ENCODE results near the gene FBRSL1. TPM values are rescaled to one million over a fixed set of nuclear protein-coding genes. Genes with fewer than 3 reads are reported as not detected.
"Not testable (repeated sequence)": the region's sequence is repeated elsewhere in the genome, so short reads cannot be mapped to it uniquely, and the experiment has no call there.

The FBRSL1 gene
- total RNA-seq, 1 donor from 2014 or later: 199 TPM

DNA sequence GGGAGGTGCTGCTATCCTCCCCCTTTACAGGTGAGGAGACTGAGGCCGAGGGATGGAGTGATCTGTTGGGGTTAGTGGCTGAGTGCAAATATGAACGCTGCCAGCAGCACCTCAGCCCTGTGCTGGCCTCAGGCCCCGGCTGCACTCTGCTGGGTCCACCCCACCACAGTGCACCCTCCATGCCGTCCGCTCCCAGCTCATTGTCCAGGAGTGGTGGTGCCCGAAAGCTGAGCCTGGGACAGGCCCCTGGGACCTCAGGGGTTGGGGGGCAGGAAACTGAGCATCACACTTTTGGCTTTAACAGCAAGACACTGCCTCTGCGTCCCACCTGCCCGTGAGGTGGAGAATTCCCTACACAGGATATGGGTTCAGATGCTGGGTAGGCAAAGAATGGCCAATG is 31.5 kb upstream of the FBRSL1 start:
- no peak overlapping the region for H3K27ac Mint-ChIP-seq
- H3K9me3 Mint-ChIP-seq (ENCODE audit: low read depth): no peaks in the 10 kb centered on the region

DNA sequence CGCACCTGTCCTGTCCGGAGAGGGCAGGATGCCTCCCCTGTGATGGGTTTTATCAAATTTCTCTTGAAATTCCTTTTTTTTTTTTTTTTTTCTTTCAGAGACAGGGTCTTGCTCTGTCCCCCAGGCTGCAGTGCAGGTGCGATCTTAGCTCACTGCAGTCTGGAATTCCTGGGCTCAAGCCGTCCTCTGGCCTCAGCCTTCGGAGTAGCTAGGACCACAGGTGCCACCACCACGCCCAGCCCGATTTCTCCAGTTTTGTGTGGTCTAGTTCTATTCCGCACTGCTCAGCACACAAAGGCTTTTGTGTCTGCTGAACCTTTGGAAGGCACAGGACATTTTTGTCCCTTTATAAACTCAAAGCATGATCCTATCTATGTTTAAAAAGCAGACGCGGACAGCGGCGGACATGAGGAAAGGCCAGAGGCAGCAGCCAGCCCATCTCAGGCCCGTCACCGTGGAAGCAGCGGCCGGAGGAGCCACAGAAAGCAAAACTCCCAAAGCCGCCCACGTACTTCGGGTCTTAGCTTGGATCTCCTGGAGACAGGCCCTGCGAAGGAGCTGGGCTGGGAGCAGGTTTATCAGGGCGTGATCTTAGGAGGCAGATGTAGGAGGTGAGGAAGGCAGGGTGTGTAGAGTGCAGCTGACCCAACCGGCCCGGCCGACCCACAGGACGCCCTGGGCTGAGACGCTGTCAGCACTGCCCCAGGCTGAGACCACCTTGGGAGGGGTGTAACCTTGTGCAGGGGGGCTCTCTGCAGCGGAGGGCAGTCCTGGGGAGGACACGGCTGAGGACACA is 30.9 kb upstream of the FBRSL1 start:
- Mint-ChIP-seq H3K9me3 (ENCODE audit: low read depth) (no peaks in the 10 kb centered on the region), H3K36me3 (ENCODE audit: insufficient read depth) (no peaks in the 10 kb centered on the region), H3K27me3 (peaks cover 35% of the 10 kb centered on the region), H3K4me3 (ENCODE audit: low read depth) (no peak overlapping the region), H3K4me1 (ENCODE audit: low read depth) (peaks cover 2% of the 10 kb centered on the region), H3K27ac (no peak overlapping the region)
- DNase-seq (ENCODE audit: low spot score, unreplicated experiment): no peak
- TF ChIP-seq, protein P1, sequence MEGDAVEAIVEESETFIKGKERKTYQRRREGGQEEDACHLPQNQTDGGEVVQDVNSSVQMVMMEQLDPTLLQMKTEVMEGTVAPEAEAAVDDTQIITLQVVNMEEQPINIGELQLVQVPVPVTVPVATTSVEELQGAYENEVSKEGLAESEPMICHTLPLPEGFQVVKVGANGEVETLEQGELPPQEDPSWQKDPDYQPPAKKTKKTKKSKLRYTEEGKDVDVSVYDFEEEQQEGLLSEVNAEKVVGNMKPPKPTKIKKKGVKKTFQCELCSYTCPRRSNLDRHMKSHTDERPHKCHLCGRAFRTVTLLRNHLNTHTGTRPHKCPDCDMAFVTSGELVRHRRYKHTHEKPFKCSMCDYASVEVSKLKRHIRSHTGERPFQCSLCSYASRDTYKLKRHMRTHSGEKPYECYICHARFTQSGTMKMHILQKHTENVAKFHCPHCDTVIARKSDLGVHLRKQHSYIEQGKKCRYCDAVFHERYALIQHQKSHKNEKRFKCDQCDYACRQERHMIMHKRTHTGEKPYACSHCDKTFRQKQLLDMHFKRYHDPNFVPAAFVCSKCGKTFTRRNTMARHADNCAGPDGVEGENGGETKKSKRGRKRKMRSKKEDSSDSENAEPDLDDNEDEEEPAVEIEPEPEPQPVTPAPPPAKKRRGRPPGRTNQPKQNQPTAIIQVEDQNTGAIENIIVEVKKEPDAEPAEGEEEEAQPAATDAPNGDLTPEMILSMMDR (IDR thresholded peaks at IDR 0.05; ENCODE audit: unreplicated experiment): no peak

More for the DNA sequence above, 31.5 kb upstream of the FBRSL1 start:
- Mint-ChIP-seq H3K4me1 (ENCODE audit: low read depth) (peaks cover 2% of the 10 kb centered on the region), H3K27me3 (peaks cover 35% of the 10 kb centered on the region), H3K4me3 (ENCODE audit: low read depth) (no peak overlapping the region), H3K36me3 (ENCODE audit: insufficient read depth) (no peaks in the 10 kb centered on the region)
- no peak for DNase-seq (ENCODE audit: low spot score, unreplicated experiment)
- TF ChIP-seq, protein P1 (IDR thresholded peaks at IDR 0.05; ENCODE audit: unreplicated experiment): no peak

DNA sequence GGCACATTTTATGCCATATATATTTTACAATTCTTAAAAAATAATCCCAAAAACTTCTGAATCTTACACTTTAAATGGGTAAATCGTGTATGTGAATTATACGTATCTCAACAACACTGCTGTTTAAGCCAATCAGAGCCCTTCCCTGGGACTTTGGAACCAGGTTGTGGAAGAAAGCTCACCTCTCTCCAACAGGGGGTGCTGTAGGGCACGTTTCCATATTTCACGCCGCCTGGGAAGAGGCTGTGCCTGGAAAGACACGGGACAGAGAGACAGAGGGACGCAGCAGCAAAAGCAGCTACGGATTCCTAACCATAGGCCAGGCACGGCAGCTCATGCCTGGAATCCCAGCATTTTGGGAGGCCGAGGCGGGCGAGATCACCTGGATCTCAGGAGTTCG is 29.4 kb upstream of the FBRSL1 start:
- TF ChIP-seq, protein P1 (IDR thresholded peaks at IDR 0.05; ENCODE audit: unreplicated experiment): peak; percentile 45
- Mint-ChIP-seq H3K27ac (no peak overlapping the region), H3K36me3 (ENCODE audit: insufficient read depth) (no peaks in the 10 kb centered on the region), H3K27me3 (peaks cover 32% of the 10 kb centered on the region), H3K9me3 (ENCODE audit: low read depth) (no peaks in the 10 kb centered on the region), H3K4me3 (ENCODE audit: low read depth) (no peak overlapping the region), H3K4me1 (ENCODE audit: low read depth) (peaks cover 4% of the 10 kb centered on the region)
- DNase-seq (ENCODE audit: low spot score, unreplicated experiment): no peak

DNA sequence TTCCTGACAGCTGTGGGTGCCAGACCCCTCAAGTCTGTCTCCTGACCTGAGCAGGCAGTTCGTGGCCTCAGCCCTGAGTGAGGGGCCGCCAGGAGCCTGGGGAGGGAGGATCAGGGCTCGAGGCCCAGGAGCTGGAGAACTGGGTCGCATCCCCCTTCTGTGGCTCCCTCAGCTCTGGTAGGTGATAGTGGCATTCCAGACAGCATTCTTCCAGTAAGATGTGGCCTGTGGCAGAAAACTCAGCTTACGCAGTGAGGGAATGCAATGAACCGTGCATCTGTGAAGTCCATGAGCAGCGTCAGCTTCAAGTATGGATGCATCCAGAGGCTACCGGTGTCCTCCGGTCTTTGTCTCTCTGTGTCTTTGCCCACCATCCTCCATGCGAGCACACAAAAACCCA is 28.4 kb upstream of the FBRSL1 start:
- H3K27me3 Mint-ChIP-seq: peaks cover 26% of the 10 kb centered on the region

GRCh38 chr12:132462788-132463187 is 27.2 kb upstream of the FBRSL1 start:
- Mint-ChIP-seq H3K4me3 (ENCODE audit: low read depth) (no peak overlapping the region), H3K36me3 (ENCODE audit: insufficient read depth) (no peaks in the 10 kb centered on the region), H3K27ac (no peak overlapping the region), H3K27me3 (peaks cover 22% of the 10 kb centered on the region), H3K9me3 (ENCODE audit: low read depth) (no peaks in the 10 kb centered on the region), H3K4me1 (ENCODE audit: low read depth) (peaks cover 7% of the 10 kb centered on the region)
- TF ChIP-seq, protein P1 (IDR thresholded peaks at IDR 0.05; ENCODE audit: unreplicated experiment): no peak
- DNase-seq (ENCODE audit: low spot score, unreplicated experiment): no peak

More for the DNA sequence above, 28.4 kb upstream of the FBRSL1 start:
- H3K27ac Mint-ChIP-seq: no peak overlapping the region
- no peaks in the 10 kb centered on the region for H3K36me3 Mint-ChIP-seq (ENCODE audit: insufficient read depth)
- DNase-seq (ENCODE audit: low spot score, unreplicated experiment): no peak
- no peaks in the 10 kb centered on the region for H3K9me3 Mint-ChIP-seq (ENCODE audit: low read depth)
- H3K4me1 Mint-ChIP-seq (ENCODE audit: low read depth): peaks cover 7% of the 10 kb centered on the region
- TF ChIP-seq, protein P1 (IDR thresholded peaks at IDR 0.05; ENCODE audit: unreplicated experiment): no peak
- H3K4me3 Mint-ChIP-seq (ENCODE audit: low read depth): no peak overlapping the region

GRCh38 chr12:132463284-132463924 is 26.5 kb upstream of the FBRSL1 start:
- H3K27ac Mint-ChIP-seq; DNase-seq (ENCODE audit: low spot score, unreplicated experiment); H3K4me3 Mint-ChIP-seq (ENCODE audit: low read depth); H3K9me3 Mint-ChIP-seq (ENCODE audit: low read depth); H3K4me1 Mint-ChIP-seq (ENCODE audit: low read depth); H3K36me3 Mint-ChIP-seq (ENCODE audit: insufficient read depth): not testable (repeated sequence)
- peaks cover 28% of the 10 kb centered on the region for H3K27me3 Mint-ChIP-seq

- H3K36me3 Mint-ChIP-seq (ENCODE audit: insufficient read depth); H3K27ac Mint-ChIP-seq; H3K9me3 Mint-ChIP-seq (ENCODE audit: low read depth); H3K4me1 Mint-ChIP-seq (ENCODE audit: low read depth); H3K4me3 Mint-ChIP-seq (ENCODE audit: low read depth); DNase-seq (ENCODE audit: low spot score, unreplicated experiment): not testable (repeated sequence)
- peaks cover 26% of the 10 kb centered on the region for H3K27me3 Mint-ChIP-seq
Observed at GRCh38 chr12:132464304-132464703, 25.6 kb upstream of the FBRSL1 start.
